ENCODE results near the gene IMP3.

The IMP3 gene

GRCh38 chr15:75661756-75662140 is 21.7 kb upstream of the IMP3 start:
- DNase-seq (ENCODE audit: extremely low read depth, low read depth), result no peak
- no peak for TF ChIP-seq CTCF (IDR thresholded peaks at IDR 0.05; ENCODE audit: low read depth, low read length, missing control alignments)
- H3K4me3 ChIP-seq (replicated peaks; ENCODE audit: low read depth, low read length), result no peak overlapping the region

GRCh38 chr15:75661100-75661755 is 21.2 kb upstream of the IMP3 start:
- H3K4me3 ChIP-seq (replicated peaks; ENCODE audit: low read depth, low read length), result no peak overlapping the region
- DNase-seq (ENCODE audit: extremely low read depth, low read depth), result peak; percentile 72
- no peak for TF ChIP-seq CTCF (IDR thresholded peaks at IDR 0.05; ENCODE audit: low read depth, low read length, missing control alignments)

GRCh38 chr15:75659928-75660645 is 20.1 kb upstream of the IMP3 start:
- no peak for TF ChIP-seq CTCF (IDR thresholded peaks at IDR 0.05; ENCODE audit: low read depth, low read length, missing control alignments)
- DNase-seq (ENCODE audit: extremely low read depth, low read depth), result peak; percentile 89

GRCh38 chr15:75659141-75659771 is 19.2 kb upstream of the IMP3 start:
- DNase-seq (ENCODE audit: extremely low read depth, low read depth), result no peak
- no peak for TF ChIP-seq CTCF (IDR thresholded peaks at IDR 0.05; ENCODE audit: low read depth, low read length, missing control alignments)
- H3K4me3 ChIP-seq (replicated peaks; ENCODE audit: low read depth, low read length), result no peak overlapping the region

More at GRCh38 chr15:75659928-75660645, 20.1 kb upstream of the IMP3 start:
- no peak overlapping the region for H3K4me3 ChIP-seq (replicated peaks; ENCODE audit: low read depth, low read length)

GRCh38 chr15:75656813-75657212 is 16.8 kb upstream of the IMP3 start:
- TF ChIP-seq CTCF (IDR thresholded peaks at IDR 0.05; ENCODE audit: low read depth, low read length, missing control alignments), result no peak
- no peak overlapping the region for H3K4me3 ChIP-seq (replicated peaks; ENCODE audit: low read depth, low read length)
- DNase-seq (ENCODE audit: extremely low read depth, low read depth), result no peak

GRCh38 chr15:75656331-75656730 is 16.3 kb upstream of the IMP3 start:
- no peak for TF ChIP-seq CTCF (IDR thresholded peaks at IDR 0.05; ENCODE audit: low read depth, low read length, missing control alignments)
- no peak overlapping the region for H3K4me3 ChIP-seq (replicated peaks; ENCODE audit: low read depth, low read length)
- DNase-seq (ENCODE audit: extremely low read depth, low read depth), result no peak
